HG02970 (cell line): Measurements from ENCODE around the gene TMPRSS3.

Experiments
- ATAC-seq: cut with Tn5 transposase; IDR thresholded peaks from one replicate; pipeline ENCODE4 v1.9.1; 2021; ENCODE audit warnings: mild to moderate bottlenecking, moderate library complexity, moderate number of reproducible peaks; ENCODE audit not compliant: unreplicated experiment, low FRiP score

Gene TMPRSS3

DNA sequence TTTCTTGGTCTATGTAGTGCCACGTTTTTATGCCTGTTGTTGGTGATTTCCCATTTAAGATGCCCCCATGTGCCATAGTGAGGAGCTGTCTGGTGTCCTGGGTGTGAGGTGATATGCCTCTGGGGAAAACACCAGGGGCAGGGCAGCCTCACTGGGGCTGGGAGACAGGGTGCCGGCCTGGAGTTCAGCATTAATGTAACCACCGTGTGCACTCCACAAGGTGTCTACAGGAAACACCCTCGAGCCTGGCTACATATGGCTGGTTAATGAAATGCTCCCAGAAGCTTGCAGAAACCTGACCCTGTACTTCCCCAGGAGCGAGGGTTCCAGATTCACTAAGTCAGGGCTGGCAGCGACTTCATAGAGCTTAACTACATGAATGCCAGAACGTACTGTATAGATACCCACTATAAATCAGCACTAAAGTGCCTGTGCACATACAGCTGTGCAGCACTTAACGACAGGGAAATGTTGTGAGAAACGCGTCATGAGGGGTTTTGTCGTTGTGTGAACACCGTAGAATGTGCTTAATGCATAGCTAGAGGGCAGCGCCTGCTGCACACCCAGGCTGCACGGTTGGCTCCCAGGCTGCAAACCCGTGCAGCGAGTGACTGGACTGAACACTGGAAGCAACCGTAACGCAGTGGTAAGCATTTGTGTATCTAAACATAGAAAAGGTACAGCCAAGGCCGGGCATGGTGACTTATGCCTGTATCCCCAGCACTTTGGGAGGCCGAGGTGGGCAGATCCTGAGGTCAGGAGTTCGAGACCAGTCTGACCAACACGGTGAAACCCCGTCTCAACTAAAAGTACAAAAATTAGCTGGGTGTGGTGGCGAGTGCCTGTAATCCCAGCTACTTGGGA lies 55.4 kb downstream of the TMPRSS3 start:
- ATAC-seq: no peak

DNA sequence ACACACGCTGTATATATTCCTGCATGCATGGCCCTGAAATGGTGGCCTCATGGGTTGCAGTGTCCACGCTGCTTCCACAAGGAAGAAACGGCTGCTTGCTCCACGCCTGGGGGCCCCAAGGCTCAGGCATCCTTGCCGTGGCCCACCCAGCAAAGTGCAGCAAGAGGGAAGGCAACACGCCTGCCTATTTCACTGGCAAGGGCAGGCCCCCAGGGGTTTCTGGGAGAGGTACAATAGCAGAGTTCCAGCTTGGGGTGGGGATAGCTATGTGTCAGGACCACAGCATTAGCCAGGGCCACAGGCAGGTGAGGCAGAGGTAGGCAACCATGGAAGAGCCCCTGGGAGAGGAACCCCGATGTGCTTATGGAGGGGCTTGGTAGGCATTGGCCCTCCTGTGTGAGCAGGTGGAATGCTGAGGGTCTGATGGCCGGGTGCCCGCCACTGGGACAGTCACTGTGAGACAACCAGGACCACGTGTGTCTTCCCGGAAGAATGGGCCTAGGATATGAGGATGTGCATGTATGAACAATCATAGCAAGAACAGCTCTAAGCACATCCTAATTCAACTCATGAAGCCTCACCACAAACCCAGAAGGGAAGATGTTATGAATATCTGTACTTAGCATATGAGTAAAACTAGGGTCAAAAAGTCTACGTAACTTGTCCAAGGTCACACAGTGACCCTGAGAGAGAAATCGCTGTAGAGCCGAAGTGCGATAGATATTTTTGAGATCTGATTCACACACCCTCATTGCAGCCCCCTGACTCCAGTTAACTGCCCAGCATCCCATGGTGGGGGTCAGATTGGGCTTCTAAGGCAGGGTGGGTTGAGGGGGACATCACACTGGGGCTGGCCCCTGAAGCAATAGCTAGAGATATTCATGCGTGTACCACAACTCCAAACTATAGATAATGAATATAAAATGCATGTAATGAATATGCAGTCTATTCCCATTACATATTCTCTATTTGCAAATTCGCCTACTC lies 56.8 kb downstream of the TMPRSS3 start:
- no peak for ATAC-seq

- no peak for ATAC-seq
Measured at GRCh38 chr21:42337830-42338728, 57.8 kb downstream of the TMPRSS3 start.

DNA sequence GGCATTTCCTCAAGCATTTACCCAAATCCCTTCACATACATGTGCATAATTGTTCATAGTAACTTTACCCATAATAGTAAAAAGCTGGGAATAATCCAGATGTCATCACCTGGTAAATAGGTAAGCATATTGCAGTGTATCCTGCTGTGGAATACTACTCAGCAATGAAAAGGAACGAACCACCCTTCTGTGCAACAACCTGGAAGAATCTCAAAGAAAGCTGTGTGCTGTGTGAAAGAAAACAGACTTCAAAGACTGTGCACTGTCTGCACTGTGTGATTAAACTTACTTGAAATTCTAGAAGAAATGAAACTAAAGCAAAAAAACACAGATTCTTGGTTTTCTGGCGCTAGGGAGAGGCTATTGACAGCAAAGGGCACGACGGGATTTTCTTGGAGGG lies 58.6 kb downstream of the TMPRSS3 start:
- no peak for ATAC-seq

DNA sequence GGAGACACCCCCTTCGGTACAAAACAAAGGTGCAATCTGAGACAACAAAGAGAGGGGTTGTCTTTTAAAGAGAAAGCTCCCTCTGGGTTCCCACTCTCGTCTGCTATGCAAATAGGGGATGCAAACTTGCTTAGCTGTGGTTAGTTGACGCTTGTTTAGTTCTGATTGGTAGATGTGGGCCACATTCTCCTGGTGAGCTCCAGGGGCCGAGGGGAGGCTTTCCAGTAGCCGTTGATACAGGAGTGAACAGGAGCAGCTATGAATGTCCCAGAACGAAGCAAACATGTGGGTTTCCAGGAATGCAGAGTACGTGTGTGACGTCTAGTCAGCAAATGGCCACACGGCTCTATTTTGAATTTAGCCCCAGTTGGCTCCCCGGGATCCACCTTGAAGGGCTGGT lies 59.8 kb downstream of the TMPRSS3 start:
- no peak for ATAC-seq

GRCh38 chr21:42332557-42333317 lies 63.1 kb downstream of the TMPRSS3 start:
- no peak for ATAC-seq

GRCh38 chr21:42331660-42332059 lies 64.2 kb downstream of the TMPRSS3 start:
- ATAC-seq: no peak

DNA sequence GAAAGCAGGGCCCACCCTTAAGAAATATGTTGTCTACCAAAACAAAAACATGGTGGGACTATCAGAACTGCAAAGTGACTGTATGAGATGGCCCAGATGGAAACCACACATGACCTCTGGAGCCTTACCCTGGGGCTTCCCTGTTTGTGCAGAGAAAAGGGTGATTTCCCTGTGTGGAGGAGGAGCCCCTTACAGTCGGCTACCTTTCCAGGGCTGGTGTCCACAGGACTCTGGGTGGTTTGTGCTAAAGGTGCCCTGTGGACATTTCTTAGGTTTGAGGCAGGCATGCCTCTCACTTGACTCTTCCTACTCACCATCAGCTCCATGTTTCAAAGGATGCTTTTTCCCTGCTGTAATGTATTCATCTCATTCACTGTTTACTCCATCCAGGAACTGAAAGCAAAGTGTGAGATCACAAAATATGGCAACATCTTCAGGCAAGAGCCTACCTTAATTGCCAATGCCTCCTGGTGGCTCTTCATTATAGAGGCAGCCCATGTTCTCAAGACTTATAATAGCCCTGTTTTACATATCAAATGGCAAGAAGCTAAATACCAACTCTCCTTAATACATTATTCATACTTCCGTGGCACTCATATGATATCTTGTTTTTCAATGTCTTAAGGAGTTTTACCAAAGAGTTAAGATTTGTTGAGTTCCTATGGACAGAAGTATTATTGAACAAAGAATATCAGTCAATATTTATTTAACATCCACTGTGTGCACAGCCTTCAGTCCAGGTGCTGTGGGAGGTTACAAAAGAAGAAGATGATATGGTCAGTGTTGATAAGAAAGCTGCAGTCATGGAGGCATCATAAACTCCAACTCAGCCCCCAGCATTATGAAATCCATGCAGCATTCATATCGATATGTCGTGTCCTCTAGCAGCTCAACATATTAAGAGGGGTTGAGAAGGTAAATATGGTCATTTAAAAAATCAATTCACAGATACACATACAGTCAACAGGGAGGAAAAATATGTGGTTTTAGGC lies 65.2 kb downstream of the TMPRSS3 start:
- no peak for ATAC-seq

DNA sequence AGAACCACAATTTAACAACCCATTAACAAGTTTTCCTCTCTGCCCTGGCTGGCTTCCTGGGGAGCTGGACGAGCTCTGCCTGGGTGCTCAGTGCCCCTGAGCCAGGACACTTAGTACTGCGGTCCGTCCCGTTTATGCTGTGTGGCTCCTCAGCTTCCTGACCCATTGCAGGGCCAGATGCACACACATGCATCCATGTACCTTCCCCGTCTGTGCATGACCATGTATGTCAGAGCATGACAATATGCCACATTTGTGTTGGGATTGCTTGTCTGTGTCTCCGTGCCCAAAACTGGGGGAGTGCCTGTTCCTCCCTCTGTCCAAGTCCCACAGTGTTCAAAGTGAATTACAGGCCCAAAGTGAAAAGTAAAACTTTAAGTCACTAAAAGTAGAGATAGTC lies 71.0 kb downstream of the TMPRSS3 start:
- ATAC-seq: no peak
